ENCODE results near the gene PDE1C.
"Not testable (repeated sequence)": the region's sequence is repeated elsewhere in the genome, so short reads cannot be mapped to it uniquely, and the experiment has no call there.

PDE1C gene

GRCh38 chr7:31887006-31887405, 183.2 kb downstream of the PDE1C start:
- no peak for DNase-seq

- DNase-seq = no peak
Observed at GRCh38 chr7:31885171-31885570, 185.0 kb downstream of the PDE1C start.

- no peak for DNase-seq
Observed at GRCh38 chr7:31883761-31884164, 186.4 kb downstream of the PDE1C start.

- no peak for DNase-seq
Observed at GRCh38 chr7:31882187-31882586, 188.0 kb downstream of the PDE1C start.

GRCh38 chr7:31878875-31879274, 191.3 kb downstream of the PDE1C start:
- DNase-seq = no peak

- DNase-seq = no peak
Observed at GRCh38 chr7:31875424-31875823, 194.8 kb downstream of the PDE1C start.

- no peak for DNase-seq
Observed at GRCh38 chr7:31874631-31875386, 195.4 kb downstream of the PDE1C start.

GRCh38 chr7:31873816-31874597, 196.2 kb downstream of the PDE1C start:
- no peak for DNase-seq

- no peak for DNase-seq
Observed at GRCh38 chr7:31872545-31873370, 197.4 kb downstream of the PDE1C start.

GRCh38 chr7:31864646-31865045, 205.6 kb downstream of the PDE1C start:
- DNase-seq = no peak

GRCh38 chr7:31860925-31861324, 209.3 kb downstream of the PDE1C start:
- no peak for DNase-seq

- no peak for DNase-seq
Observed at GRCh38 chr7:31858055-31858454, 212.2 kb downstream of the PDE1C start.

GRCh38 chr7:31857172-31857571, 213.0 kb downstream of the PDE1C start:
- DNase-seq = no peak

GRCh38 chr7:31856337-31856736, 213.9 kb downstream of the PDE1C start:
- no peak for DNase-seq

- DNase-seq = no peak
Observed at GRCh38 chr7:31855530-31855929, 214.7 kb downstream of the PDE1C start.

GRCh38 chr7:31853380-31853779, 216.8 kb downstream of the PDE1C start:
- DNase-seq = no peak

- DNase-seq = no peak
Observed at GRCh38 chr7:31852462-31852861, 217.7 kb downstream of the PDE1C start.

- DNase-seq = no peak
Observed at GRCh38 chr7:31851119-31851518, 219.1 kb downstream of the PDE1C start.

- DNase-seq = no peak
Observed at GRCh38 chr7:31850601-31851000, 219.6 kb downstream of the PDE1C start.

GRCh38 chr7:31850066-31850465, 220.1 kb downstream of the PDE1C start:
- no peak for DNase-seq

- no peak for DNase-seq
Observed at GRCh38 chr7:31835471-31835870, 234.7 kb downstream of the PDE1C start.

- DNase-seq = not testable (repeated sequence)
Observed at GRCh38 chr7:31833625-31834024, 236.6 kb downstream of the PDE1C start.

- DNase-seq = no peak
Observed at GRCh38 chr7:31828520-31828919, 241.7 kb downstream of the PDE1C start.
